Brain microvascular endothelial cell (primary cell): Measurements from ENCODE around the gene SERPINA9.
"Not testable (repeated sequence)": the region's sequence is repeated elsewhere in the genome, so short reads cannot be mapped to it uniquely, and the experiment has no call there.

Experiments used
- DNase-seq: peaks from one replicate; pipeline ENCODE4 v3.0.0-alpha.2; 2020
- H3K27ac ChIP-seq: fragments of 250-450 bp; sonication (Bioruptor Pico); 2 replicates; pipeline ENCODE4 v1.5.1; 2020; ENCODE audit warnings: mild to moderate bottlenecking, moderate library complexity
- H3K27me3 ChIP-seq: fragments of 250-450 bp; sonication (Bioruptor Pico); replicated peaks from 2 replicates; pipeline ENCODE4 v1.5.1; 2020; ENCODE audit warnings: mild to moderate bottlenecking
- H3K36me3 ChIP-seq: fragments of 250-450 bp; sonication (Bioruptor Pico); replicated peaks from 2 replicates; pipeline ENCODE4 v1.5.1; 2020; ENCODE audit warnings: mild to moderate bottlenecking
- H3K4me3 ChIP-seq: 2 replicates; pipeline ENCODE4 v1.5.1; 2011; ENCODE audit warnings: low read depth, mild to moderate bottlenecking, control low read depth, low read length, moderate library complexity
- in situ Hi-C: cut with HindIII; loops from 2 replicates; pipeline ENCODE4 v1.10.0; 2017; ENCODE audit warnings: low sequenced_read_pairs, low pct_ligation_motif_present
- TF ChIP-seq, protein P1 (sequence below): IDR thresholded peaks from 2 replicates; pipeline ENCODE4 v1.5.1; 2011; ENCODE audit warnings: low read depth, mild to moderate bottlenecking, moderate library complexity, low read length, control low read depth, inconsistent platforms; ENCODE audit errors: missing control alignments

The SERPINA9 gene

GRCh38 chr14:94427016-94427613, 48.9 kb downstream of the SERPINA9 start:
- no peak overlapping the region for H3K27ac ChIP-seq
- H3K27me3 ChIP-seq = no peaks in the 10 kb centered on the region
- H3K36me3 ChIP-seq = no peaks in the 10 kb centered on the region
- TF ChIP-seq, protein P1, sequence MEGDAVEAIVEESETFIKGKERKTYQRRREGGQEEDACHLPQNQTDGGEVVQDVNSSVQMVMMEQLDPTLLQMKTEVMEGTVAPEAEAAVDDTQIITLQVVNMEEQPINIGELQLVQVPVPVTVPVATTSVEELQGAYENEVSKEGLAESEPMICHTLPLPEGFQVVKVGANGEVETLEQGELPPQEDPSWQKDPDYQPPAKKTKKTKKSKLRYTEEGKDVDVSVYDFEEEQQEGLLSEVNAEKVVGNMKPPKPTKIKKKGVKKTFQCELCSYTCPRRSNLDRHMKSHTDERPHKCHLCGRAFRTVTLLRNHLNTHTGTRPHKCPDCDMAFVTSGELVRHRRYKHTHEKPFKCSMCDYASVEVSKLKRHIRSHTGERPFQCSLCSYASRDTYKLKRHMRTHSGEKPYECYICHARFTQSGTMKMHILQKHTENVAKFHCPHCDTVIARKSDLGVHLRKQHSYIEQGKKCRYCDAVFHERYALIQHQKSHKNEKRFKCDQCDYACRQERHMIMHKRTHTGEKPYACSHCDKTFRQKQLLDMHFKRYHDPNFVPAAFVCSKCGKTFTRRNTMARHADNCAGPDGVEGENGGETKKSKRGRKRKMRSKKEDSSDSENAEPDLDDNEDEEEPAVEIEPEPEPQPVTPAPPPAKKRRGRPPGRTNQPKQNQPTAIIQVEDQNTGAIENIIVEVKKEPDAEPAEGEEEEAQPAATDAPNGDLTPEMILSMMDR = no peak
- no peak overlapping the region for H3K4me3 ChIP-seq
- DNase-seq = no peak
- in situ Hi-C loops = no loop called here

DNA sequence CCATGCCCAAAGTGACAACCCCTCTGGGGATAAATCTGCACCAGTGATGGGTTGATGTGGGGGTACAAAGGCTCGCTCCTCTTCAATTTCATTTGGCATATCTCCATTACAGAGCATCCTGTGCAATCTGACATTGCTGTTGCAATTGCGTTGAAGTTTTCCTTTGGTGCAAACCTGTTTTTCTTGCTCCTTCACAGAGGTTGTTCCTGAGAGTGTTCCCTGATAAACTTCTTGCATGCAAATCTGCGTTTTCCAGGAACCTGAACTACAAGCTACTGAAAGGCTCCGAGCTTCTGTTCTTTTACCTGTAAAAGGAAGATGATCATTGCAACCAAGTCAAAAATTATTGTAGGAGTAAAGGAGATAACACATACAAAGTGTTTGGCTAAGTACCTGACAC, 49.5 kb downstream of the SERPINA9 start:
- no peak overlapping the region for H3K4me3 ChIP-seq
- H3K36me3 ChIP-seq = no peaks in the 10 kb centered on the region
- no peaks in the 10 kb centered on the region for H3K27me3 ChIP-seq
- no peak overlapping the region for H3K27ac ChIP-seq
- no peak for DNase-seq
- in situ Hi-C loops = no loop called here
- TF ChIP-seq, protein P1 = no peak

DNA sequence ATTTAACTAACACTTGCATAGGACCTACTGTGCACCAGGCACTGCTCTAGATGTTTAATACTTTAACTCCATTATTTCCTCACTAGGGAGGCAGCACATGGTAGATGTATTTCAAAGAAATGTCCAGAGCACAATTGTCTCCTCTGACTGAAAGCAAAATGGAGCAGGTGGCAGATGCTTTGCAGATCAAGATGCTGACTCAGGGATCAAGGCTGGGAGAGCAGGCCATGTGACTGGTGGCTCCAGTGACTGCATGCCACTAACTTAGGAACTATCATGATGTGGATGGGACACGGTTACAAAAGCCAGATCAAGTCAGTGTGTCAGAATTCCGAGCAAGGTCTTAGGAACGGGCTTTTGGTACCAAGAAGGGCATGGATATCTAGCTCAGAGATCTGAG, 51.6 kb downstream of the SERPINA9 start:
- TF ChIP-seq, protein P1 = no peak
- Histone ChIP-seq H3K27me3 (no peaks in the 10 kb centered on the region), H3K36me3 (no peaks in the 10 kb centered on the region), H3K27ac (no peak overlapping the region), H3K4me3 (no peak overlapping the region)
- in situ Hi-C loops = no loop called here
- no peak for DNase-seq

DNA sequence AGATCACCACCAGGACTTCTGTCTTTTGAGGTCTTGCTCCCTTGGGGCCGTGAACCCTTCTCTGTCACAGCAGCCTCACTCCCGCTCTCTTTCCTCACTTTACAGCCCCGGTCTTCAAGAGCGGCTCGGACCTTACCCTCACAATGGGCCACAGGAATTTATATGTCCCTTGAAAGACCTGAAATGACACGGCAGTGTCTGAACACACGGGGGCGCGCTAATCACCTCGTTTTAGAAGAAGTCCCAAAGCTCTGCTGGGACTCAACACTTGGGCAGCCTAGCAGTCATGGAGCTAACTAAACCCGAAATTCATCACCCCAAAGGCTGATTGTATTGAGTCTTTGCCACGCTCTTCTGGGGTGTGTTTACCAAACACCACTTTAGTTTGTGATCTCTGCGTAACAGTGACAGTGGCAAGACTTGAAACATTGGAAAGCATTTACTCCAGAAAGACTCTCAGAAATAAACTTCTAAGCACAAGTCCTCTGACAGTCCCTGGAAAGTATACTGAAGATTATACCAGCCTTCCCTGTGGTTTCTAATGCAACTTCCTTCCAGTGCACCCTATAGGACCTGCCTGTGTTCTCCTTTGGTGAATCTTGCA, 52.4 kb downstream of the SERPINA9 start:
- peak; percentile 68 for DNase-seq
- in situ Hi-C loops = no loop called here
- Histone ChIP-seq H3K36me3 (no peaks in the 10 kb centered on the region), H3K27ac (no peak overlapping the region), H3K27me3 (no peaks in the 10 kb centered on the region), H3K4me3 (no peak overlapping the region)
- TF ChIP-seq, protein P1 = peak; percentile 88

GRCh38 chr14:94421316-94421715, 54.7 kb downstream of the SERPINA9 start:
- Histone ChIP-seq H3K27ac (no peak overlapping the region), H3K4me3 (no peak overlapping the region), H3K27me3 (no peaks in the 10 kb centered on the region), H3K36me3 (no peaks in the 10 kb centered on the region)
- no peak for DNase-seq
- TF ChIP-seq, protein P1 = no peak
- in situ Hi-C loops = no loop called here

DNA sequence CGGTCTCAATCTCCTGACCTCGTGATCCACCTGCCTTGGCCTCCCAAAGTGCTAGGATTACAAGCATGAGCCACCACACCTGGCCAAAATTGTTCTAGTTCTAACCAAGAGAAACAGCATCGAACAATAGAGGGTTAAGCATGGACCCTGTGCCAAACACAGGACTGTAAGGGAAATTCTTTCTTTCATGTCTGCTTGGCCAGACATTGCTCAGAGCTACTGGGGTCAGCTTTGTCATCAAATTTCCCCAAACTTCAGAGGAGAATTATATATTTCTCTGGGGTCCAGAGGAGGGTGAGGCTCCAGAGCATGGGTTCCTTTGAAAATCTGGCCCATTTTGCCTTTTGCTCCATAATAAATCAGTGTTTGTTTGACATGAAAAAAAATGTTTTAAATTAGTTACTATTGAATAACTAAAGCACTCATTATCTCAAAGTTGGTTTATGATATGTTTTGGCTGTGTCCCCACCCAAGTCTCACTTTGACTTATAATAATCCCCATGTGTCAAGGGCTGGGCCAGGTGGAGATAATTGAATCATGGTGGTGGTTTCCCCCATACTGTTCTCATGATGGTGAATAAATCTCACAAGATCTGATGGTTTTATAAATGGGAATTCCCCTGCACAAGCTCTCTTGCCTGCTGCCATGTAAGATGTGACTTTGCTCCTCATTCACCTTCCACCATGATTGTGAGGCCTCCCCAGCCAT, 58.3 kb downstream of the SERPINA9 start:
- in situ Hi-C loops, H3K36me3 ChIP-seq, H3K4me3 ChIP-seq, H3K27ac ChIP-seq, DNase-seq, H3K27me3 ChIP-seq: not testable (repeated sequence)
